ENCODE data around the gene KRTAP5-7.

The KRTAP5-7 gene

GRCh38 chr11:71495286-71496230, 31.5 kb upstream of the KRTAP5-7 start:
- DNase-seq (ENCODE audit: low spot score), result no peak

GRCh38 chr11:71496421-71496820, 30.6 kb upstream of the KRTAP5-7 start:
- DNase-seq (ENCODE audit: low spot score), result no peak

- DNase-seq (ENCODE audit: low spot score), result no peak
Measured at GRCh38 chr11:71498091-71498490, 29.0 kb upstream of the KRTAP5-7 start.

GRCh38 chr11:71499125-71499524, 27.9 kb upstream of the KRTAP5-7 start:
- no peak for DNase-seq (ENCODE audit: low spot score)

- DNase-seq (ENCODE audit: low spot score), result no peak
Measured at GRCh38 chr11:71499546-71499945, 27.5 kb upstream of the KRTAP5-7 start.

- DNase-seq (ENCODE audit: low spot score), result no peak
Measured at GRCh38 chr11:71500601-71501021, 26.5 kb upstream of the KRTAP5-7 start.

- DNase-seq (ENCODE audit: low spot score), result no peak
Measured at GRCh38 chr11:71501071-71501985, 25.7 kb upstream of the KRTAP5-7 start.

- no peak for DNase-seq (ENCODE audit: low spot score)
Measured at GRCh38 chr11:71502026-71502425, 25.0 kb upstream of the KRTAP5-7 start.

GRCh38 chr11:71502871-71503435, 24.1 kb upstream of the KRTAP5-7 start:
- DNase-seq (ENCODE audit: low spot score), result no peak

- no peak for DNase-seq (ENCODE audit: low spot score)
Measured at GRCh38 chr11:71504531-71504930, 22.5 kb upstream of the KRTAP5-7 start.

- DNase-seq (ENCODE audit: low spot score), result no peak
Measured at GRCh38 chr11:71505001-71505400, 22.1 kb upstream of the KRTAP5-7 start.

GRCh38 chr11:71505781-71506180, 21.3 kb upstream of the KRTAP5-7 start:
- no peak for DNase-seq (ENCODE audit: low spot score)

- DNase-seq (ENCODE audit: low spot score), result no peak
Measured at GRCh38 chr11:71507102-71507501, 20.0 kb upstream of the KRTAP5-7 start.

- DNase-seq (ENCODE audit: low spot score), result no peak
Measured at GRCh38 chr11:71518506-71519471, 8.3 kb upstream of the KRTAP5-7 start.

- no peak for DNase-seq (ENCODE audit: low spot score)
Measured at GRCh38 chr11:71519546-71519945, 7.5 kb upstream of the KRTAP5-7 start.

GRCh38 chr11:71525188-71525937, 1.7 kb upstream of the KRTAP5-7 start:
- DNase-seq (ENCODE audit: low spot score), result no peak

- no peak for DNase-seq (ENCODE audit: low spot score)
Measured at GRCh38 chr11:71525938-71526495, 1.1 kb upstream of the KRTAP5-7 start.

GRCh38 chr11:71527576-71528210, 626 bp downstream of the KRTAP5-7 start:
- no peak for DNase-seq (ENCODE audit: low spot score)

- DNase-seq (ENCODE audit: low spot score), result no peak
Measured at GRCh38 chr11:71530602-71531001, 3.5 kb downstream of the KRTAP5-7 start.

Data from putamen (tissue), 1 donor.